WI38 (cell line): ENCODE data around the gene CIC.

Experiments
- H3K4me3 ChIP-seq: 2 replicates; pipeline ENCODE4 v1.5.1; 2011; ENCODE audit warnings: low read depth, mild to moderate bottlenecking, control low read depth, low read length
- TF ChIP-seq, protein P1 (sequence below): IDR thresholded peaks from 2 replicates; pipeline ENCODE4 v1.5.1; 2012; ENCODE audit warnings: low read depth, mild to moderate bottlenecking, control low read depth, low read length

CIC gene

DNA sequence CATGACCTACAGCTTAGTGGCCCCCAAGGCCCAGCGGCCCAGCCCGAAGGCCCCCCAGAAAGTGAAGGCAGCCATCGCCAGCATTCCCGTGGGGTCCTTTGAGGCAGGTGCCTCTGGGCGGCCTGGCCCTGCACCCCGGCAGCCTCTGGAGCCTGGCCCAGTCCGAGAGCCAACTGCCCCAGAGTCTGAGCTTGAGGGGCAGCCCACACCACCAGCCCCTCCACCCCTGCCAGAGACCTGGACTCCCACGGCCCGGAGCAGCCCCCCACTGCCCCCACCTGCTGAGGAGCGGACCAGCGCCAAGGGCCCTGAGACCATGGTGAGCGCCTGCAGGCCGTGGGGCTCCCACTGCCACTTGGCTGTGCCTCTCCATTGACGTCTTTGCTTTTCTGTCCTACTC is 23.9 kb downstream of the CIC start:
- TF ChIP-seq, protein P1, sequence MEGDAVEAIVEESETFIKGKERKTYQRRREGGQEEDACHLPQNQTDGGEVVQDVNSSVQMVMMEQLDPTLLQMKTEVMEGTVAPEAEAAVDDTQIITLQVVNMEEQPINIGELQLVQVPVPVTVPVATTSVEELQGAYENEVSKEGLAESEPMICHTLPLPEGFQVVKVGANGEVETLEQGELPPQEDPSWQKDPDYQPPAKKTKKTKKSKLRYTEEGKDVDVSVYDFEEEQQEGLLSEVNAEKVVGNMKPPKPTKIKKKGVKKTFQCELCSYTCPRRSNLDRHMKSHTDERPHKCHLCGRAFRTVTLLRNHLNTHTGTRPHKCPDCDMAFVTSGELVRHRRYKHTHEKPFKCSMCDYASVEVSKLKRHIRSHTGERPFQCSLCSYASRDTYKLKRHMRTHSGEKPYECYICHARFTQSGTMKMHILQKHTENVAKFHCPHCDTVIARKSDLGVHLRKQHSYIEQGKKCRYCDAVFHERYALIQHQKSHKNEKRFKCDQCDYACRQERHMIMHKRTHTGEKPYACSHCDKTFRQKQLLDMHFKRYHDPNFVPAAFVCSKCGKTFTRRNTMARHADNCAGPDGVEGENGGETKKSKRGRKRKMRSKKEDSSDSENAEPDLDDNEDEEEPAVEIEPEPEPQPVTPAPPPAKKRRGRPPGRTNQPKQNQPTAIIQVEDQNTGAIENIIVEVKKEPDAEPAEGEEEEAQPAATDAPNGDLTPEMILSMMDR = no peak
- H3K4me3 ChIP-seq = no peak overlapping the region

DNA sequence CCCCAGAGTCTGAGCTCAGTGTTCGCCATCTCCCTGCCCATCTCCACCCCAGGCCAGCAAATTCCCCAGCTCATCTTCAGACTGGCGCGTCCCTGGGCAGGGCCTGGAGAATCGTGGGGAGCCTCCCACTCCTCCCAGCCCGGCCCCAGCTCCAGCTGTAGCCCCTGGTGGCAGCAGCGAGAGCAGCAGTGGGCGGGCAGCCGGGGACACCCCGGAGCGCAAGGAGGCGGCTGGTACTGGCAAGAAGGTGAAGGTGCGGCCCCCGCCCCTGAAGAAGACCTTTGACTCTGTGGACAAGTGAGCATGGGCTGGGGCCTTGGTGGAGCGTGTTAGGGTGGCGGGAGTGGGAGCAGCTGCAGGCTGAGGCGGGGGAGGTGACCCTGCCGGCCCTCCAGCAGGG is 24.5 kb downstream of the CIC start:
- no peak overlapping the region for H3K4me3 ChIP-seq
- TF ChIP-seq, protein P1 = no peak; the same call in 1 of the 2 replicates

DNA sequence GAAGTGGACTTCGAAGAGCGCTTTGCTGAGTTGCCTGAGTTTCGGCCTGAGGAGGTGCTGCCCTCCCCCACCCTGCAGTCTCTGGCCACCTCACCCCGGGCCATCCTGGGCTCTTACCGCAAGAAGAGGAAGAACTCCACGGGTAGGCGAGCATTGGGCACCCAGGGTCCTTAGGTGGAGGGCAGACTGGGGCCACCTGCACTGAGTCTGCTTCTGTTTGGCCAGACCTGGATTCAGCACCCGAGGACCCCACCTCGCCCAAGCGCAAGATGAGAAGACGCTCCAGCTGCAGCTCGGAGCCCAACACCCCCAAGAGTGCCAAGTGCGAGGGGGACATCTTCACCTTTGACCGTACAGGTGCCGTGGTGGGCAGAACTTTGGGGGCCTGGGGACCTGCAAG is 24.9 kb downstream of the CIC start:
- TF ChIP-seq, protein P1 = no peak
- no peak overlapping the region for H3K4me3 ChIP-seq

DNA sequence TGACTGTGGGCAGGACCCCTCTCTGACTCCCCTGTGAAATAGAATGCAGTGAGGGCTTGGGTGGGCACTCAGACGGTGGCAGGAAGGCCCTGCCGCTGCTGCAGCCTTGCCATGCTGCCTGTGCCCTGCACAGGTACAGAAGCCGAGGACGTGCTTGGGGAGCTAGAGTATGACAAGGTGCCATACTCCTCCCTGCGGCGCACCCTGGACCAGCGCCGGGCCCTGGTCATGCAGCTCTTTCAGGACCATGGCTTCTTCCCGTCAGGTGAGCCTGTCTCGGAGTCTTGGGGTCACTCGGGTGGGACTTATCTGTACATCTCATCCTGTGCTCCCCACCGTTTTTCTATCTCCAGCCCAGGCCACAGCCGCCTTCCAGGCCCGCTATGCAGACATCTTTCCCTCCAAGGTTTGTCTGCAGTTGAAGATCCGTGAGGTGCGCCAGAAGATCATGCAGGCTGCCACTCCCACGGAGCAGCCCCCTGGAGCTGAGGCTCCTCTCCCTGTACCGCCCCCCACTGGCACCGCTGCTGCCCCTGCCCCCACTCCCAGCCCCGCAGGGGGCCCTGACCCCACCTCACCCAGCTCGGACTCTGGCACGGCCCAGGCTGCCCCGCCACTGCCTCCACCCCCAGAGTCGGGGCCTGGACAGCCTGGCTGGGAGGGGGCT is 25.6 kb downstream of the CIC start:
- H3K4me3 ChIP-seq = no peak overlapping the region
- TF ChIP-seq, protein P1 = no peak

DNA sequence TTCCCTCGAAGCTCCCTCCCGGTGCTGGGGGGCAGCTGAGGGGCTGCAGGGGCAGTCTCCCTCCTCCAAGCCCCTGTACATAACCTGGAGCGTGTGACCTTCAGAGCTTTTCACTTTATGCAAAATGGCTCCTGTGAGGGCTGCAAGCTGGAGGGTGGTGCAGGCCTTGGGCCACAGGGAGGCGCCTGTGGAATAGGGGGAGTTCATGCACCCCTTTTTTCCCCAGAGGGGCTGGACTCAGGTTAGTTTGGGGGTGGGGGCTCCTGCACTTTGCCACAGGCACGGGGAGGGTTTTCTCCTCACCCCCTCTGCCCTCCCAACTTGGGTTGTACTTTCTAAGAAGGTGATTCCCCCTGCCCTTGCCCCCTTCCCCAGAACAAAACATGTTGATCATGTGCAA is 26.3 kb downstream of the CIC start:
- H3K4me3 ChIP-seq = no peak overlapping the region
- TF ChIP-seq, protein P1 = no peak

DNA sequence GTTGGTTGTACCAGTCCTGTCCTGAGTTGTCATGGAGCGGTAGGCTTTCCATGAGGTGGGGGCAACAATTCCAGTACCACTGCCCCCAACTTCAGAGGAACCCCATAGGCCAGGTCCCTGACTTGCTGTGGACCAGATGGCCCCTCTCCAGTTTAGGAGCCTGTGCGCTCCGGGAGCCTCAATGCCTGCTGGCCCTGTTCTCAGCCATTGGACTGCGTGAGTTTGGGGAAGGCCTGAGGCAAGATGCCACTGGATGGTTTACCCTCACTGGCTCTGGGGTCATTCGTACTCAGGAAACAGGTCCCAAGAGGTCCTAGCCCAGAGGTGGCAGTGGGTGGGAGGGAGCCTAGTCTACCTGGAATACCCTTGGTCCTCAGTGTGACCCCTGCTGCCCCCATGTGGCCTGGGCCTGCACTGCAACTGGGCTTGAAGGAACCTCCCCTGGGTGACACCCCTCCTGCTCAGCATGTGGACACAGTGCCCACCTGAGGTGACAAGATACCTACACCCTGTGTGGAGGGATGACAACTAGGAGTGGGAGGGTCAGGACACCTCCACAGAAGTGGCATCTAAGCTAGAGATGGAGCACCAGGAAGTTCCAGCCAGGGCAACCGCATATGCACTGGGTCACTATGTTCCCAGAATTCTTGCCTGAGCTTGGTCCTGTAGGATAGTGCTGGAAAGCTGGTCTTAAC is 26.9 kb downstream of the CIC start:
- TF ChIP-seq, protein P1 = peak; percentile 99
- no peak overlapping the region for H3K4me3 ChIP-seq

DNA sequence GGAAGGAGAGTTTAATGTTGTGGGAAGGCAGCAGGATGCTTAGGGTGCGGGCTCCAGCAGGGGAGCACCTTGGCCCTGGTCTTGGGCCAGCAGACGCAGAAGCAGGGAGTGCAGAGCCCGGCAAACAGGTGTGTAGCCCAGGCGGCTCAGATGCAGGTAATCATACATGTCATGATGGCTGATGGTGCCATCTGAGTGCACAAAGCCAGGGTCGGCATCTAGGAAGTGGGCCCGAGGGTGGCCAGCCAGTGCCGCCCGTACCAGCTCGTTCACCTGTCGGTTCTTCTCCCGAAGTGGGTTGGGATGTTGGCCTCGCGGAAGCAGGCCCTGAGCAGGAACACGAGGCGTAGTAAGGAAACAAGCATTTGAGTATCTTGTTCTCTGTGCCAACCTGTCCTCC is 28.0 kb downstream of the CIC start:
- H3K4me3 ChIP-seq = no peak overlapping the region
- TF ChIP-seq, protein P1 = no peak
